Activated T-cell treated with anti-CD3 and anti-CD28 coated beads, Interleukin-2, amount 50 U/mL, for 24 hours (primary cell): ENCODE results near the gene GPC5.

Source experiments
- DNase-seq: peaks from one replicate; pipeline ENCODE4 v3.0.0-alpha.2; 2020
- H3K27ac Mint-ChIP-seq: 2 replicates; pipeline ENCODE4 v1.8.0; 2020; ENCODE audit warnings: mild to moderate bottlenecking, mixed read lengths
- H3K27me3 Mint-ChIP-seq: 2 replicates; pipeline ENCODE4 v1.8.0; 2020; ENCODE audit warnings: mixed read lengths
- H3K36me3 Mint-ChIP-seq: 2 replicates; pipeline ENCODE4 v1.8.0; 2020; ENCODE audit warnings: low read depth, mixed read lengths
- H3K4me1 Mint-ChIP-seq: 2 replicates; pipeline ENCODE4 v1.8.0; 2020; ENCODE audit warnings: low read depth, mixed read lengths
- H3K4me3 Mint-ChIP-seq: 2 replicates; pipeline ENCODE4 v1.8.0; 2020; ENCODE audit warnings: mild to moderate bottlenecking, moderate library complexity, mixed read lengths
- H3K9me3 Mint-ChIP-seq: 2 replicates; pipeline ENCODE4 v1.8.0; 2020; ENCODE audit warnings: mixed read lengths

GPC5 gene

GRCh38 chr13:92825938-92826596, 1427.6 kb downstream of the GPC5 start:
- Mint-ChIP-seq H3K27ac (no peak overlapping the region), H3K4me1 (no peaks in the 10 kb centered on the region), H3K36me3 (no peaks in the 10 kb centered on the region), H3K9me3 (no peaks in the 10 kb centered on the region), H3K4me3 (no peak overlapping the region), H3K27me3 (no peaks in the 10 kb centered on the region)
- DNase-seq, result no peak

GRCh38 chr13:92827503-92827902, 1429.1 kb downstream of the GPC5 start:
- no peak for DNase-seq
- H3K27me3 Mint-ChIP-seq, result no peaks in the 10 kb centered on the region
- H3K9me3 Mint-ChIP-seq, result no peaks in the 10 kb centered on the region
- no peak overlapping the region for H3K27ac Mint-ChIP-seq
- no peak overlapping the region for H3K4me3 Mint-ChIP-seq
- no peaks in the 10 kb centered on the region for H3K4me1 Mint-ChIP-seq
- no peaks in the 10 kb centered on the region for H3K36me3 Mint-ChIP-seq

DNA sequence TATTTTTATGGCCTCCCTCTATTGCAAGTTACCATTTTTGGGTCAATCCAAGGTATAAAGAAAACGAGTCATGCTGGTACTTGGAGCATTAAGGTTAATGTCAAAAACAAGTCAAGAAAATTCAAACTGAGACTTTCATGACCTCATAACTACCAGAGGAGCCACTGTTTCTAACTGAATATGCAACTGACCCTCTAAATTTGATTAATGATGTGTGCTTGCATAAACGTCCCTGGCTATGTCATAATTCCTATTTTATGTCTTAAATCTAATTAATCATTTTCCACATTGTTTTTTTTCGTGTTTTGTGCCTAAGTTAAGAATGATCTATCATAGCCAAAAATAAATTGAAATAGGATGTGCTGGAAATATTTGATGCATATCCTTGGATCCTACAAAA, 1431.5 kb downstream of the GPC5 start:
- no peaks in the 10 kb centered on the region for H3K9me3 Mint-ChIP-seq
- H3K4me1 Mint-ChIP-seq, result no peaks in the 10 kb centered on the region
- no peak overlapping the region for H3K4me3 Mint-ChIP-seq
- H3K27me3 Mint-ChIP-seq, result no peaks in the 10 kb centered on the region
- no peak for DNase-seq
- no peak overlapping the region for H3K27ac Mint-ChIP-seq
- no peaks in the 10 kb centered on the region for H3K36me3 Mint-ChIP-seq

- Mint-ChIP-seq H3K27ac (no peak overlapping the region), H3K4me3 (no peak overlapping the region), H3K9me3 (no peaks in the 10 kb centered on the region), H3K4me1 (no peaks in the 10 kb centered on the region), H3K36me3 (no peaks in the 10 kb centered on the region), H3K27me3 (no peaks in the 10 kb centered on the region)
- DNase-seq, result no peak
These were observed 1432.4 kb downstream of the GPC5 start for GRCh38 chr13:92830821-92831220.

DNA sequence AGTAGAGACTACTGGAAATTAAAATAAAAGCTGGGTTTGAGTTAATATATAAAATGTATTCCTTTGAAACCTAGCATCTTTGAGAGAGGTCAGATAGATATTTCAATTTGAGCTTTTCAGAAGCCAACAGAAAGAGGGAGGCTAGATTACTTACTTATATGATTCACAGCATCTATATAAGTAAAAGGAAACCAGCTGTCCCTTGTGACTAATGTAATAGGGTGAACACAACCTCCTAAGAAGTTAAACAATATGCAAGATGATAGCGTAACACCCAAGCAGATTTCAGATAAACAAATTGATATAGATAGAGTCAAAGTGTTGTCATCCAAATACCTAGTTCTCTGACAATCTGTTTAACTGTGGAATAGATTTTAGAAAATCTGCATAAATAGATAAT, 1434.7 kb downstream of the GPC5 start:
- H3K4me3 Mint-ChIP-seq, result no peak overlapping the region
- H3K27ac Mint-ChIP-seq, result no peak overlapping the region
- peaks cover 3% of the 10 kb centered on the region for H3K9me3 Mint-ChIP-seq
- H3K36me3 Mint-ChIP-seq, result no peaks in the 10 kb centered on the region
- H3K27me3 Mint-ChIP-seq, result no peaks in the 10 kb centered on the region
- DNase-seq, result no peak
- no peaks in the 10 kb centered on the region for H3K4me1 Mint-ChIP-seq

DNA sequence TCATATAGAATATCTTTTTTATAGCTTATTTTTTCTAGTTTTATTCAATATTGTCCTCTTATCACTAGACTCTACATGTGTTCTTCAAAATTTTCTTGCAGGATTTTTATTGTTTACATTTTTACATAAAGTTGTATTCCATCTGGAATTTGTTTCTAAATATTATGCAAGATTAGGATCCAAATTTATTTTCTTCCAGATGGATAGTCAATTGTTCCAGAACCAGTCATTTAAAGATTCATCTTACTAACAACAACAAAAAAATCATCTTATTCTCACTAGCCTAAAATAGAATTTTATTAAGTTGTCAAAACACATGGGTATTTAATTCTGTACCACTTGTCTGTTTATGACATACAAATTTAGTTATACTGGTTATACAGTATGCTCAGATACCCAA, 1437.8 kb downstream of the GPC5 start:
- Mint-ChIP-seq H3K27ac (no peak overlapping the region), H3K36me3 (no peaks in the 10 kb centered on the region), H3K27me3 (no peaks in the 10 kb centered on the region), H3K9me3 (peaks cover 11% of the 10 kb centered on the region), H3K4me3 (no peak overlapping the region), H3K4me1 (no peaks in the 10 kb centered on the region)
- DNase-seq, result no peak

GRCh38 chr13:92838786-92839185, 1440.4 kb downstream of the GPC5 start:
- Mint-ChIP-seq H3K36me3 (no peaks in the 10 kb centered on the region), H3K27me3 (no peaks in the 10 kb centered on the region), H3K9me3 (peaks cover 11% of the 10 kb centered on the region), H3K27ac (no peak overlapping the region), H3K4me3 (no peak overlapping the region), H3K4me1 (peaks cover 1% of the 10 kb centered on the region)
- no peak for DNase-seq

GRCh38 chr13:92842145-92842544, 1443.7 kb downstream of the GPC5 start:
- no peak for DNase-seq
- Mint-ChIP-seq H3K4me3 (no peak overlapping the region), H3K36me3 (no peaks in the 10 kb centered on the region), H3K4me1 (peaks cover 1% of the 10 kb centered on the region), H3K27ac (no peak overlapping the region), H3K9me3 (peaks cover 8% of the 10 kb centered on the region), H3K27me3 (no peaks in the 10 kb centered on the region)

- Mint-ChIP-seq H3K9me3 (peaks cover 8% of the 10 kb centered on the region), H3K27ac (no peak overlapping the region), H3K36me3 (no peaks in the 10 kb centered on the region), H3K4me3 (no peak overlapping the region), H3K4me1 (peaks cover 1% of the 10 kb centered on the region), H3K27me3 (no peaks in the 10 kb centered on the region)
- DNase-seq, result no peak
These were observed 1445.1 kb downstream of the GPC5 start for GRCh38 chr13:92843549-92843948.

DNA sequence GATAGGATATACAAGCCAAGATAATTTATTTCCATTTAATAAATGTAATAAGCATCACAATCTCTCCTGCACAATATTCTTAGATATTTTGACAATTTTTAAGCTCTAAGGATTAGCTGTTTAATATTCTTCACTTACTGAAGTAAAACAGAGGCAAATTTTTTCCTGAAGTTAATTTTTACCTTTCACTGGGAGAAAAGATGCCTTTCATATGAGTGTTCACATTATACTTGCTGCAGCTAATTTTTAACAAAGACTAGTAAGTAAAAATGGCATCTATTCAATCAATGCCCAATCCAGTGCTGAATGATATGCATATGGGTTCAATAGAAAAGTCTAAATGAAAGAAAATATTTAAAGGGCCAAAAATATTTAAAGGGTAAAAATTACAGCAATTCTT, 1451.0 kb downstream of the GPC5 start:
- Mint-ChIP-seq H3K4me1 (no peaks in the 10 kb centered on the region), H3K4me3 (no peak overlapping the region), H3K9me3 (no peaks in the 10 kb centered on the region), H3K36me3 (no peaks in the 10 kb centered on the region), H3K27ac (no peak overlapping the region), H3K27me3 (no peaks in the 10 kb centered on the region)
- DNase-seq, result no peak

DNA sequence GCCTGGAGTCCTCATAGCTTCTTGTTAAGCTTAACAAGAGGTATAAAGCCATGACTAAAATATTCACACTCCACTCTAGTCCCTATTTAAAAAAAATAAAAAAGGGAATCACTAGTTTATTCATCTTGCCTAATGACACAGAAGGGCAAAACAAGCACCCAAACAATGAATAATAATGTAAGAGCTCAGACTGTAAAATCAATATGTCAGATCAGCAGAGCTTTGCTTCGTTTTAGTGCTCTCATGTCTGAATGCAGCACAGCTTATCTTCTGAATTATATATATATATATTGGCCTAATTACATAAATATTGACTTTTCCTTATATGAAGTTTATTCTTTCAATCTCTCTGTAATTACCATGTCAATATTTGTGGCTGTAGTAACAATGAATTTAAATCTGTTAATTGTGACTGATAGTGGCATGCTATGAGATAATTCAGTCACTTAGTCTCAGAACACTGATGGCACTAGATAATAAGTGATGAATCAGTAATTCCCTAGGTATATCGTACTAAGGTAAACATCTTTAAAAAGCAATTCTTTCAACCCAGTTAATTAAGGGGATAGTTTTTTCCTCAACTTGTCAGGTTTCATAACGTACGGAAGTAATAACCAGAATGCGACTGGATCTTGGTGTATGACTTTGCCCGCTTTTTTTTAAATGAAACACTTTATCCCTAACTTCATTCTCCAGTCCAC, 1466.3 kb downstream of the GPC5 start:
- no peaks in the 10 kb centered on the region for H3K36me3 Mint-ChIP-seq
- no peak for DNase-seq
- no peaks in the 10 kb centered on the region for H3K9me3 Mint-ChIP-seq
- no peak overlapping the region for H3K27ac Mint-ChIP-seq
- H3K4me1 Mint-ChIP-seq, result no peaks in the 10 kb centered on the region
- H3K27me3 Mint-ChIP-seq, result no peaks in the 10 kb centered on the region
- H3K4me3 Mint-ChIP-seq, result no peak overlapping the region

- H3K27me3 Mint-ChIP-seq, result no peaks in the 10 kb centered on the region
- H3K36me3 Mint-ChIP-seq, result no peaks in the 10 kb centered on the region
- no peaks in the 10 kb centered on the region for H3K4me1 Mint-ChIP-seq
- no peak overlapping the region for H3K27ac Mint-ChIP-seq
- DNase-seq, result no peak
- H3K9me3 Mint-ChIP-seq, result peaks cover 4% of the 10 kb centered on the region
- H3K4me3 Mint-ChIP-seq, result no peak overlapping the region
These were observed 1474.6 kb downstream of the GPC5 start for GRCh38 chr13:92873029-92873428.

- Mint-ChIP-seq H3K27ac (no peak overlapping the region), H3K4me1 (no peaks in the 10 kb centered on the region)
These were observed 1488.2 kb downstream of the GPC5 start for GRCh38 chr13:92886535-92887077.

DNA sequence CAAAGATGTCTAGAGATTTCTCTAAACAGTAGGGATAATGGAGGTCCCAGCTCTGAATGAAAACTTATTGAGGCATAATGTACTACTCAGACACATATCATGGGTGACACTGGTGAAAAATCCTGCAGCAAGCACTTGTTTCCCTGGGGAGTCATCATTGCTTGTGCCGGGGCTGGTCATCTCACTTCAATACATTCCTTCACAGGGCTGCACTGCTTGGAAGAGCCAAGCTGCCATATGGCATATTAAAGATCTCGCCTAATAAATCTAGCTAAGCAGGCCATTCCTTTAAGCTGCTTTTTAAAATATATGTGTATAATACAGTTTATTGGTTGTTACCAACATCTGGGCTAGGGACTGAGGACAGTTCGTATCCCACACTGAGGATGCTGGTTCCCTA, 1496.0 kb downstream of the GPC5 start:
- no peak overlapping the region for H3K4me3 Mint-ChIP-seq
- no peaks in the 10 kb centered on the region for H3K4me1 Mint-ChIP-seq
- no peak for DNase-seq
- no peak overlapping the region for H3K27ac Mint-ChIP-seq
- H3K36me3 Mint-ChIP-seq, result no peaks in the 10 kb centered on the region
- no peaks in the 10 kb centered on the region for H3K27me3 Mint-ChIP-seq
- peaks cover 6% of the 10 kb centered on the region for H3K9me3 Mint-ChIP-seq

More at GRCh38 chr13:92886535-92887077, 1488.2 kb downstream of the GPC5 start:
- Mint-ChIP-seq H3K27me3 (no peaks in the 10 kb centered on the region), H3K36me3 (no peaks in the 10 kb centered on the region), H3K9me3 (peaks cover 6% of the 10 kb centered on the region), H3K4me3 (no peak overlapping the region)
- no peak for DNase-seq

GRCh38 chr13:92896842-92897241, 1498.4 kb downstream of the GPC5 start:
- H3K36me3 Mint-ChIP-seq, result no peaks in the 10 kb centered on the region
- H3K4me1 Mint-ChIP-seq, result no peaks in the 10 kb centered on the region
- H3K9me3 Mint-ChIP-seq, result peaks cover 7% of the 10 kb centered on the region
- no peak overlapping the region for H3K27ac Mint-ChIP-seq
- H3K4me3 Mint-ChIP-seq, result no peak overlapping the region
- no peak for DNase-seq
- no peaks in the 10 kb centered on the region for H3K27me3 Mint-ChIP-seq
